BLaER1 (cell line): ENCODE data around the gene ICAM3.

Experiments used
- H3K27ac ChIP-seq: shearing (Covaris generic); formaldehyde crosslinking; 2 replicates; pipeline ENCODE4 v1.8.1; 2022
- H3K27me3 ChIP-seq: shearing (Covaris generic); formaldehyde crosslinking; 2 replicates; pipeline ENCODE4 v1.8.1; 2022
- H3K36me3 ChIP-seq: shearing (Covaris generic); formaldehyde crosslinking; 2 replicates; pipeline ENCODE4 v1.8.1; 2022
- H3K4me1 ChIP-seq: shearing (Covaris generic); formaldehyde crosslinking; 2 replicates; pipeline ENCODE4 v1.8.1; 2022
- H3K4me2 ChIP-seq: shearing (Covaris generic); formaldehyde crosslinking; 2 replicates; pipeline ENCODE4 v1.8.1; 2022
- H3K4me3 ChIP-seq: shearing (Covaris generic); formaldehyde crosslinking; 2 replicates; pipeline ENCODE4 v1.8.1; 2022
- H3K9ac ChIP-seq: shearing (Covaris generic); formaldehyde crosslinking; 2 replicates; pipeline ENCODE4 v1.8.1; 2022
- H3K9me3 ChIP-seq: shearing (Covaris generic); formaldehyde crosslinking; 2 replicates; pipeline ENCODE4 v1.8.1; 2022
- H4K20me1 ChIP-seq: shearing (Covaris generic); formaldehyde crosslinking; 2 replicates; pipeline ENCODE4 v1.8.1; 2022
- Cebpa-rat ChIP-seq: shearing (Covaris generic); IDR thresholded peaks from 2 replicates; pipeline ENCODE4 v1.8.1; 2022

The ICAM3 gene

GRCh38 chr19:10292789-10293636, 46.4 kb downstream of the ICAM3 start:
- H3K9ac ChIP-seq, result no peak overlapping the region

GRCh38 chr19:10292206-10292788, 47.1 kb downstream of the ICAM3 start:
- H3K4me1 ChIP-seq, result peaks cover 75% of the 10 kb centered on the region
- peaks cover 13% of the 10 kb centered on the region for H3K9me3 ChIP-seq
- peak overlapping the region; percentile 62 for H3K4me3 ChIP-seq
- no peak overlapping the region for H3K9ac ChIP-seq
- peaks cover 70% of the 10 kb centered on the region for H4K20me1 ChIP-seq
- TF ChIP-seq Cebpa-rat, result no peak
- no peak overlapping the region for H3K27ac ChIP-seq
- peaks cover 100% of the 10 kb centered on the region for H3K27me3 ChIP-seq
- peak overlapping the region; percentile 93 for H3K4me2 ChIP-seq
- no peaks in the 10 kb centered on the region for H3K36me3 ChIP-seq

More at GRCh38 chr19:10292789-10293636, 46.4 kb downstream of the ICAM3 start:
- H3K27me3 ChIP-seq, result peaks cover 100% of the 10 kb centered on the region
- H3K4me1 ChIP-seq, result peaks cover 68% of the 10 kb centered on the region
- H4K20me1 ChIP-seq, result peaks cover 65% of the 10 kb centered on the region
- no peak for TF ChIP-seq Cebpa-rat
- peaks cover 13% of the 10 kb centered on the region for H3K9me3 ChIP-seq
- peak overlapping the region; percentile 93 for H3K4me2 ChIP-seq
- no peak overlapping the region for H3K27ac ChIP-seq
- H3K36me3 ChIP-seq, result no peaks in the 10 kb centered on the region
- peak overlapping the region; percentile 62 for H3K4me3 ChIP-seq

GRCh38 chr19:10291554-10292205, 47.7 kb downstream of the ICAM3 start:
- TF ChIP-seq Cebpa-rat, result no peak
- peak overlapping the region; percentile 93 for H3K4me2 ChIP-seq
- H3K9me3 ChIP-seq, result peaks cover 13% of the 10 kb centered on the region
- peak overlapping the region; percentile 62 for H3K4me3 ChIP-seq
- no peak overlapping the region for H3K27ac ChIP-seq
- peaks cover 74% of the 10 kb centered on the region for H4K20me1 ChIP-seq
- H3K36me3 ChIP-seq, result no peaks in the 10 kb centered on the region
- H3K9ac ChIP-seq, result peak overlapping the region; percentile 22; the same call in 1 of the 2 replicates
- H3K27me3 ChIP-seq, result peaks cover 100% of the 10 kb centered on the region
- peaks cover 81% of the 10 kb centered on the region for H3K4me1 ChIP-seq

- Histone ChIP-seq H3K9me3 (peaks cover 13% of the 10 kb centered on the region), H3K36me3 (peaks cover 2% of the 10 kb centered on the region; the same call in 1 of the 2 replicates), H4K20me1 (peaks cover 77% of the 10 kb centered on the region), H3K4me1 (peaks cover 83% of the 10 kb centered on the region), H3K27ac (no peak overlapping the region), H3K4me3 (peak overlapping the region; percentile 62), H3K27me3 (peaks cover 97% of the 10 kb centered on the region), H3K4me2 (peak overlapping the region; percentile 93), H3K9ac (peak overlapping the region; percentile 22; the same call in 1 of the 2 replicates)
- no peak for TF ChIP-seq Cebpa-rat
These were observed 48.4 kb downstream of the ICAM3 start for GRCh38 chr19:10290876-10291553.

- no peak for TF ChIP-seq Cebpa-rat
- peak overlapping the region; percentile 93 for H3K4me2 ChIP-seq
- peaks cover 13% of the 10 kb centered on the region for H3K9me3 ChIP-seq
- H3K9ac ChIP-seq, result no peak overlapping the region
- no peak overlapping the region for H3K27ac ChIP-seq
- peaks cover 91% of the 10 kb centered on the region for H3K27me3 ChIP-seq
- H4K20me1 ChIP-seq, result peaks cover 79% of the 10 kb centered on the region
- peak overlapping the region; percentile 62 for H3K4me3 ChIP-seq
- peaks cover 8% of the 10 kb centered on the region for H3K36me3 ChIP-seq
- H3K4me1 ChIP-seq, result peaks cover 83% of the 10 kb centered on the region
These were observed 49.0 kb downstream of the ICAM3 start for GRCh38 chr19:10290357-10290875.

- no peak within 1 kb of the TSS for H3K9ac ChIP-seq
- no peak for TF ChIP-seq Cebpa-rat
- peaks cover 13% of the 10 kb centered on the region for H3K9me3 ChIP-seq
- peak within 1 kb of the TSS; percentile 62 for H3K4me3 ChIP-seq
- peaks cover 79% of the 10 kb centered on the region for H4K20me1 ChIP-seq
- peaks cover 81% of the 10 kb centered on the region for H3K4me1 ChIP-seq
- H3K27ac ChIP-seq, result no peak within 1 kb of the TSS
- peaks cover 13% of the 10 kb centered on the region for H3K36me3 ChIP-seq
- peaks cover 86% of the 10 kb centered on the region for H3K27me3 ChIP-seq
- peak within 1 kb of the TSS; percentile 93 for H3K4me2 ChIP-seq
These were observed 49.5 kb downstream of the ICAM3 start, which contains the start of gene ICAM5 for GRCh38 chr19:10289836-10290356. TSS of gene ICAM5 (plus strand) at chr19:10289952. CDS start at chr19:10290044, 92 bp downstream.

GRCh38 chr19:10289167-10289835, 50.1 kb downstream of the ICAM3 start:
- TF ChIP-seq Cebpa-rat, result no peak
- Histone ChIP-seq H3K4me2 (peak overlapping the region; percentile 93), H3K4me1 (peaks cover 81% of the 10 kb centered on the region), H3K27ac (no peak overlapping the region), H3K9ac (no peak overlapping the region), H3K9me3 (peaks cover 13% of the 10 kb centered on the region), H3K36me3 (peaks cover 19% of the 10 kb centered on the region), H3K4me3 (peak overlapping the region; percentile 62), H4K20me1 (peaks cover 75% of the 10 kb centered on the region), H3K27me3 (peaks cover 80% of the 10 kb centered on the region)

- Histone ChIP-seq H3K27ac (no peak overlapping the region), H3K4me1 (peaks cover 81% of the 10 kb centered on the region), H3K4me3 (peak overlapping the region; percentile 62), H3K36me3 (peaks cover 25% of the 10 kb centered on the region), H3K4me2 (peak overlapping the region; percentile 93), H3K9ac (no peak overlapping the region), H3K27me3 (peaks cover 74% of the 10 kb centered on the region), H4K20me1 (peaks cover 69% of the 10 kb centered on the region), H3K9me3 (peaks cover 10% of the 10 kb centered on the region)
- TF ChIP-seq Cebpa-rat, result no peak
These were observed 50.7 kb downstream of the ICAM3 start for GRCh38 chr19:10288662-10289166.
